Astrocyte (in vitro differentiated cells and primary cell): ENCODE measurements around the gene TFPI2. TPM values are rescaled to one million over a fixed set of nuclear protein-coding genes. Genes with fewer than 3 reads are reported as not detected.

ENCODE experiments used
- DNase-seq: peaks from one replicate; pipeline ENCODE4 v3.0.0-alpha.2; 2010; ENCODE audit warnings: low read depth
- FAIRE-seq: peaks from 2 replicates; lab custom pipeline; 2011; peaks lifted over from hg19 to GRCh38; lab: Jason Lieb, UNC
- H2AFZ ChIP-seq: 2 replicates; pipeline ENCODE4 v1.6.0; 2012; ENCODE audit warnings: low read depth, low read length, inconsistent platforms
- H3K27ac ChIP-seq: 2 replicates; pipeline ENCODE4 v1.5.1; 2011; ENCODE audit warnings: low read depth, low read length, inconsistent platforms
- H3K27me3 ChIP-seq: 2 replicates; pipeline ENCODE4 v1.6.0; 2011; ENCODE audit warnings: low read length, inconsistent platforms; ENCODE audit not compliant: insufficient read depth
- H3K36me3 ChIP-seq: 2 replicates; pipeline ENCODE4 v1.5.1; 2011; ENCODE audit warnings: low read length, inconsistent platforms; ENCODE audit not compliant: insufficient read depth
- H3K4me1 ChIP-seq: 2 replicates; pipeline ENCODE4 v1.5.1; 2011; ENCODE audit warnings: low read length, inconsistent platforms; ENCODE audit not compliant: insufficient read depth
- H3K4me2 ChIP-seq: 2 replicates; pipeline ENCODE4 v1.6.0; 2012; ENCODE audit warnings: low read length, inconsistent platforms
- H3K4me3 ChIP-seq: 2 replicates; pipeline ENCODE4 v1.5.1; 2011; ENCODE audit warnings: low read depth, mild to moderate bottlenecking, low read length, inconsistent platforms; ENCODE audit not compliant: insufficient read depth
- H3K79me2 ChIP-seq: 2 replicates; pipeline ENCODE4 v1.6.0; 2012; ENCODE audit warnings: mild to moderate bottlenecking, low read length, inconsistent platforms; ENCODE audit not compliant: insufficient read depth
- H3K9ac ChIP-seq: 2 replicates; pipeline ENCODE4 v1.6.0; 2012; ENCODE audit warnings: mild to moderate bottlenecking, low read length, inconsistent platforms
- H3K9me3 ChIP-seq: 2 replicates; pipeline ENCODE4 v1.5.1; 2012; ENCODE audit warnings: low read depth, mild to moderate bottlenecking, low read length, inconsistent platforms; ENCODE audit not compliant: insufficient read depth
- H4K20me1 ChIP-seq: 2 replicates; pipeline ENCODE4 v1.6.0; 2012; ENCODE audit warnings: low read length, inconsistent platforms; ENCODE audit not compliant: insufficient read depth
- H3K27ac Mint-ChIP-seq: one replicate; pipeline ENCODE4 v1.8.0; 2021; ENCODE audit warnings: mild to moderate bottlenecking, mixed read lengths; ENCODE audit not compliant: unreplicated experiment
- H3K27me3 Mint-ChIP-seq: one replicate; pipeline ENCODE4 v1.8.0; 2021; ENCODE audit warnings: low read depth, mixed read lengths; ENCODE audit not compliant: unreplicated experiment
- H3K36me3 Mint-ChIP-seq: one replicate; pipeline ENCODE4 v1.8.0; 2021; ENCODE audit warnings: low read depth, mixed read lengths; ENCODE audit not compliant: unreplicated experiment
- H3K4me1 Mint-ChIP-seq: one replicate; pipeline ENCODE4 v1.8.0; 2021; ENCODE audit warnings: low read depth, mixed read lengths; ENCODE audit not compliant: unreplicated experiment
- H3K4me3 Mint-ChIP-seq: one replicate; pipeline ENCODE4 v1.8.0; 2021; ENCODE audit warnings: mild to moderate bottlenecking, moderate library complexity, mixed read lengths; ENCODE audit not compliant: unreplicated experiment
- H3K9me3 Mint-ChIP-seq: one replicate; pipeline ENCODE4 v1.8.0; 2021; ENCODE audit warnings: mild to moderate bottlenecking, mixed read lengths; ENCODE audit not compliant: unreplicated experiment
- EZH2 ChIP-seq: IDR thresholded peaks from 2 replicates; pipeline ENCODE4 v1.6.1; 2012; ENCODE audit warnings: mild to moderate bottlenecking, low read length, inconsistent platforms; ENCODE audit not compliant: insufficient read depth
- total RNA-seq: library from RNA; stranded (reverse); gene quantifications from 2 replicates; pipeline ENCODE4 v1.2.1, GENCODE V29; 2021
- TF ChIP-seq, protein P1 (sequence below): IDR thresholded peaks from 2 replicates; pipeline ENCODE4 v1.5.1; 2011; ENCODE audit warnings: low read depth, mild to moderate bottlenecking, inconsistent platforms, low read length, moderate library complexity; ENCODE audit not compliant: insufficient read depth

Gene TFPI2
- total RNA-seq, 1 donor from 2014 or later: 74.8 TPM

GRCh38 chr7:93858857-93859256 lies 31.7 kb downstream of the TFPI2 start:
- no peaks in the 10 kb centered on the region for H3K79me2 ChIP-seq
- no peak overlapping the region for H2AFZ ChIP-seq
- H3K4me2 ChIP-seq: no peak overlapping the region
- no peak for TF ChIP-seq EZH2
- TF ChIP-seq, protein P1, sequence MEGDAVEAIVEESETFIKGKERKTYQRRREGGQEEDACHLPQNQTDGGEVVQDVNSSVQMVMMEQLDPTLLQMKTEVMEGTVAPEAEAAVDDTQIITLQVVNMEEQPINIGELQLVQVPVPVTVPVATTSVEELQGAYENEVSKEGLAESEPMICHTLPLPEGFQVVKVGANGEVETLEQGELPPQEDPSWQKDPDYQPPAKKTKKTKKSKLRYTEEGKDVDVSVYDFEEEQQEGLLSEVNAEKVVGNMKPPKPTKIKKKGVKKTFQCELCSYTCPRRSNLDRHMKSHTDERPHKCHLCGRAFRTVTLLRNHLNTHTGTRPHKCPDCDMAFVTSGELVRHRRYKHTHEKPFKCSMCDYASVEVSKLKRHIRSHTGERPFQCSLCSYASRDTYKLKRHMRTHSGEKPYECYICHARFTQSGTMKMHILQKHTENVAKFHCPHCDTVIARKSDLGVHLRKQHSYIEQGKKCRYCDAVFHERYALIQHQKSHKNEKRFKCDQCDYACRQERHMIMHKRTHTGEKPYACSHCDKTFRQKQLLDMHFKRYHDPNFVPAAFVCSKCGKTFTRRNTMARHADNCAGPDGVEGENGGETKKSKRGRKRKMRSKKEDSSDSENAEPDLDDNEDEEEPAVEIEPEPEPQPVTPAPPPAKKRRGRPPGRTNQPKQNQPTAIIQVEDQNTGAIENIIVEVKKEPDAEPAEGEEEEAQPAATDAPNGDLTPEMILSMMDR: no peak
- H3K9me3 ChIP-seq: no peaks in the 10 kb centered on the region
- H3K4me1 ChIP-seq: no peaks in the 10 kb centered on the region
- Mint-ChIP-seq H3K27me3 (no peaks in the 10 kb centered on the region), H3K4me1 (peaks cover 2% of the 10 kb centered on the region), H3K36me3 (no peaks in the 10 kb centered on the region), H3K9me3 (no peaks in the 10 kb centered on the region), H3K27ac (no peak overlapping the region), H3K4me3 (no peak overlapping the region)
- H3K27ac ChIP-seq: no peak overlapping the region
- H4K20me1 ChIP-seq: no peaks in the 10 kb centered on the region
- H3K9ac ChIP-seq: no peak overlapping the region
- H3K36me3 ChIP-seq: no peaks in the 10 kb centered on the region
- no peak overlapping the region for H3K4me3 ChIP-seq
- no peak for DNase-seq
- no peak for FAIRE-seq
- no peaks in the 10 kb centered on the region for H3K27me3 ChIP-seq

- TF ChIP-seq, protein P1: no peak
- no peak for TF ChIP-seq EZH2
- no peaks in the 10 kb centered on the region for H3K9me3 ChIP-seq
- no peak overlapping the region for H3K27ac Mint-ChIP-seq
- H3K27me3 ChIP-seq: no peaks in the 10 kb centered on the region
- no peaks in the 10 kb centered on the region for H3K27me3 Mint-ChIP-seq
- no peak overlapping the region for H3K27ac ChIP-seq
- peaks cover 2% of the 10 kb centered on the region for H3K4me1 Mint-ChIP-seq
- no peak overlapping the region for H2AFZ ChIP-seq
- no peak overlapping the region for H3K4me3 Mint-ChIP-seq
- H3K79me2 ChIP-seq: no peaks in the 10 kb centered on the region
- H3K36me3 Mint-ChIP-seq: no peaks in the 10 kb centered on the region
- no peaks in the 10 kb centered on the region for H3K36me3 ChIP-seq
- H4K20me1 ChIP-seq: no peaks in the 10 kb centered on the region
- FAIRE-seq (peak; percentile 56), DNase-seq (peak; percentile 38)
- H3K4me3 ChIP-seq: no peak overlapping the region
- H3K9me3 Mint-ChIP-seq: no peaks in the 10 kb centered on the region
- H3K9ac ChIP-seq: no peak overlapping the region
- H3K4me1 ChIP-seq: no peaks in the 10 kb centered on the region
- peak overlapping the region; percentile 11 for H3K4me2 ChIP-seq
These were observed 34.2 kb downstream of the TFPI2 start for GRCh38 chr7:93856323-93856722.

- Histone ChIP-seq H3K9ac (no peak overlapping the region), H3K4me3 (no peak overlapping the region), H3K79me2 (no peaks in the 10 kb centered on the region), H3K4me1 (no peaks in the 10 kb centered on the region), H3K4me2 (no peak overlapping the region), H4K20me1 (no peaks in the 10 kb centered on the region), H3K9me3 (no peaks in the 10 kb centered on the region), H3K27me3 (no peaks in the 10 kb centered on the region), H3K36me3 (no peaks in the 10 kb centered on the region), H3K27ac (no peak overlapping the region), H2AFZ (no peak overlapping the region)
- Mint-ChIP-seq H3K9me3 (no peaks in the 10 kb centered on the region), H3K4me3 (no peak overlapping the region), H3K27ac (no peak overlapping the region), H3K4me1 (peaks cover 2% of the 10 kb centered on the region), H3K36me3 (no peaks in the 10 kb centered on the region), H3K27me3 (no peaks in the 10 kb centered on the region)
- DNase-seq (no peak), FAIRE-seq (no peak)
- TF ChIP-seq, protein P1: no peak
- TF ChIP-seq EZH2: no peak
These were observed 34.8 kb downstream of the TFPI2 start for GRCh38 chr7:93855797-93856196.
